ENCODE measurements around the gene SLC25A30.
"Not testable (repeated sequence)": the region's sequence is repeated elsewhere in the genome, so short reads cannot be mapped to it uniquely, and the experiment has no call there.

GRCh38 chr13:45391128-45391527 lies 27.0 kb downstream of the SLC25A30 start:
- TF ChIP-seq, protein P1, sequence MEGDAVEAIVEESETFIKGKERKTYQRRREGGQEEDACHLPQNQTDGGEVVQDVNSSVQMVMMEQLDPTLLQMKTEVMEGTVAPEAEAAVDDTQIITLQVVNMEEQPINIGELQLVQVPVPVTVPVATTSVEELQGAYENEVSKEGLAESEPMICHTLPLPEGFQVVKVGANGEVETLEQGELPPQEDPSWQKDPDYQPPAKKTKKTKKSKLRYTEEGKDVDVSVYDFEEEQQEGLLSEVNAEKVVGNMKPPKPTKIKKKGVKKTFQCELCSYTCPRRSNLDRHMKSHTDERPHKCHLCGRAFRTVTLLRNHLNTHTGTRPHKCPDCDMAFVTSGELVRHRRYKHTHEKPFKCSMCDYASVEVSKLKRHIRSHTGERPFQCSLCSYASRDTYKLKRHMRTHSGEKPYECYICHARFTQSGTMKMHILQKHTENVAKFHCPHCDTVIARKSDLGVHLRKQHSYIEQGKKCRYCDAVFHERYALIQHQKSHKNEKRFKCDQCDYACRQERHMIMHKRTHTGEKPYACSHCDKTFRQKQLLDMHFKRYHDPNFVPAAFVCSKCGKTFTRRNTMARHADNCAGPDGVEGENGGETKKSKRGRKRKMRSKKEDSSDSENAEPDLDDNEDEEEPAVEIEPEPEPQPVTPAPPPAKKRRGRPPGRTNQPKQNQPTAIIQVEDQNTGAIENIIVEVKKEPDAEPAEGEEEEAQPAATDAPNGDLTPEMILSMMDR (conservative IDR thresholded peaks at IDR 0.05) = not testable (repeated sequence)
- TF ChIP-seq ZFX (IDR thresholded peaks at IDR 0.05) = not testable (repeated sequence)

Data from C4-2B (cell line).